GM18517 (cell line): Measurements from ENCODE around the gene COL6A2.
"Not testable (repeated sequence)": the region's sequence is repeated elsewhere in the genome, so short reads cannot be mapped to it uniquely, and the experiment has no call there.

Experiments used
- ATAC-seq: cut with Tn5 transposase; IDR thresholded peaks from one replicate; pipeline ENCODE4 v1.9.1; 2021; ENCODE audit warnings: mild to moderate bottlenecking, moderate library complexity; ENCODE audit not compliant: unreplicated experiment

Gene COL6A2

DNA sequence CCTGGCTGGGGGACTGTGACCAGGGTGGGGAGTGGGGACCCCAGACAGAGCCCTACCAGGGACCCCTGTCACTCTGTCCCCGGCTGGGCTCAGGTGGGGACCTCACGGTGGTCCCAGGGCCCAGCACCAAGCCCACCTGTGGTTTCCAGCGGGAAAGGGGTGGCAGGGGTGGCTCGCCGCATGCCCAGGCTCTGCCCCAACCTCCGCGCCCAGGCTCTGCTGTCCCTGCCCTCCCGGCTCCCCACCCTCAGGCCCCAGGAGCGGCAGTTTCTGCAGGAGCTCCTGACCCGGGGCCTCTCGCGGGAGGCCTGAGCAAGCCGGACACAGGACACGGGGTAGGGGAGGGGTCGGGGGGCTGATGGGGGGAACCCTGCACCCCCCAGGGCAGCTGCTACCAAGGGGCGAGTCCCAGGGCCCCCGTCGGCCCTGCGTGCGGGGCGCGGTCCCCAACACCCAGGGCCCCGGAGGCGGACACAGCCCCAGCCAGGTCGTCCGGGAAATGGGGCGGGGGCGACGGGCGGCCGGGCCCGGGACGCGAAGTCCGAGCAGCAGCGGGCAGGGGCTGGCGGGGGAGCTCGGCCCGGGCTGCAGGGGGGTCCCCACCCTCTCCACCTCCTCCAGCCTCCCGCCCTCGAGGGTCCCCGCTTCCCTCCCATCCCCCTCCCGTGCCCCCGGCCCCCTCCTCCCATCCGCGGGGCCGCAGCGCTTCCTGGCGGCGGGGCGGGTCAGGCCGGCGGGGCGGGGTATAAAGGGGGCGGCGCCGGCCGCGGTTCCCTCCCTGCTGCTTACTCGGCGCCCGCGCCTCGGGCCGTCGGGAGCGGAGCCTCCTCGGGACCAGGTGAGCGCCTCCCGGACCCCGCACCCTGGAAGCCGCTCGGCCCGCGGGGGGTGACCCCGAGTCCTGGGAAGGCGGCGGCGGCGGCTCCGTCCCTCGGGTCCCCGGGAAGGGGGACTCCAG is at the start of gene COL6A2:
COL6A2 (plus strand) TSS at position 777 of the 958 bp plus-strand sequence.
- no peak for ATAC-seq

DNA sequence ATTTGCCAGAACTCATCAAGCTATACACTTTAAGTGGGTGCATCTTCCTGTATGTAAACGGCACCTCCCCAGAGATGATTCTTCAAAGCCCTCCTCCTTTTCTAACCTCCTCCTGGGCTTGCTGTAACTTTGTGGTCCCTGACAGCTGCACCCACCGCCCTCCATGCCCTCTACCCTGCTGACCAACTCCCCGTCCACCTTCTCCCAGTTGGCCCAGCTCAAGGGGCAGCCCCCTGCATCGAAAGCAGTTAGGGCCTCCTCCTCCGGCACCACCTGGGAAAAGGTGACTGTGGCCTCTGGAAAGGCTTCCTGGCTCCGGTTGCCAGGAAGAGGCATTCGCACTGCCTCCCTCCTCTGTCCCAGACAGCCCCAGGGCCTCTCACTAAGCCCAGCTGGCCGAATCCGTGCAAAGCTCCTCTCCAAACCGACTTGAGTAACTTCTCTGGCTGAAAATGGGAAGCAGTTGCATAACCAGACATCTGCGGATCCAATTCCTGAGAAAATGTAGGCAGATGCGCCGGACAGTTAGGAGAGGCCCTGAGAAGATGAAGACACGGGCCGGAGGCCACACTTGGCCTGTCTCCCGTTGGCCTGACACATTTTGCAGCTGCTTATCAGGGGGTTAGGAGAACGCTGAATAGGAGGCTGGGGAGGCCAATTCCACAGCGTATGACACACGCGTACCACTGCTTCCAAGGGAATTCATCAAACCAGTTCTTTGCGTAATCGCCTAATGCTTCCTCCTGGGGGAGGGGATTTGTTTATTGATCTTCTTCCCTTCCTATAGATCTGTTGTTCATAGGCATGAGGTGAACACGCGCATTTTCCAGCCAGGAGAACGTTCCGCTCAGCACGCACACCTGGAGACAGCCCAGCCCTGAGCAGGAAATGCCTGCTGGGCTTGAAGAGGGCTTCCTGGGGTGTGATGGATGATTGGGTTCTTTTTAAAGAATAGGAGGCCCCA is 48.7 kb upstream of the COL6A2 start:
- no peak for ATAC-seq

DNA sequence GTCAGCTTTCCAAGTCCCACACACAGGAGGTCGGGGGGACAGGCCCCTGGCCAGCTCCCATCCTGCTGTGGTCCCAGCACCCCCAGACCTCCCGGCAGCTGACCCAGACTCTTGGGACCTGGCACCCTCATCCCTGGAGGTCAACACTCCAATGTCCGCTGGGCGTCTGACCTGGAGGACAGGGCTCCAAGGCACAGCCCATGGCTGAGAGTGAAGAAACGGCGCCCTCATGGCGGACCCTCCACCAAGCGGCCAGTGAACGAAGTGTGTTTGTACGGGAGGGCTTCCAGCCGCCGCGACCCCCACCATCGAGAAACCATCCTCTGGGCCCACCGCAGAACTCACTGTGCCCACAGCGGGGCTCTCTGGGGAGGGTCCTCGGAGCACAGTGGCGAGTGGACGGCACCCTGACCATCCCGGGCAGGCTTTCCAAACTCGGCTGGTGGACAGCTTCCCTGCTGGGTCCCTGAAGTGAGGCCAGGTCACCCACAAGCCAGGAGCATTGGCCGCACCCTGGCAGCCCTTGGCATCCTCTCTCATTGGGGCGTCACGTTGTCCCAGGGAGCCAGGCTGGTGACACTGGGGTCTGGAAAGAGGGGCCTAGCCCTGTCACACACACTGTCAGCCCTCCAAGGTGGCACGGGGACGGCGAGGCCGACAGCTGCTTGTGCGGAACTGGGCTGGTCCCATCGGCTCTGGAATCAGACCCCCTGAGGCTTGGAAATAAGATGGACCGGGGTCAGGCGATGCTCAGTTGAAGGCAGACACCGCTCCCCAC is 47.8 kb upstream of the COL6A2 start:
- no peak for ATAC-seq

DNA sequence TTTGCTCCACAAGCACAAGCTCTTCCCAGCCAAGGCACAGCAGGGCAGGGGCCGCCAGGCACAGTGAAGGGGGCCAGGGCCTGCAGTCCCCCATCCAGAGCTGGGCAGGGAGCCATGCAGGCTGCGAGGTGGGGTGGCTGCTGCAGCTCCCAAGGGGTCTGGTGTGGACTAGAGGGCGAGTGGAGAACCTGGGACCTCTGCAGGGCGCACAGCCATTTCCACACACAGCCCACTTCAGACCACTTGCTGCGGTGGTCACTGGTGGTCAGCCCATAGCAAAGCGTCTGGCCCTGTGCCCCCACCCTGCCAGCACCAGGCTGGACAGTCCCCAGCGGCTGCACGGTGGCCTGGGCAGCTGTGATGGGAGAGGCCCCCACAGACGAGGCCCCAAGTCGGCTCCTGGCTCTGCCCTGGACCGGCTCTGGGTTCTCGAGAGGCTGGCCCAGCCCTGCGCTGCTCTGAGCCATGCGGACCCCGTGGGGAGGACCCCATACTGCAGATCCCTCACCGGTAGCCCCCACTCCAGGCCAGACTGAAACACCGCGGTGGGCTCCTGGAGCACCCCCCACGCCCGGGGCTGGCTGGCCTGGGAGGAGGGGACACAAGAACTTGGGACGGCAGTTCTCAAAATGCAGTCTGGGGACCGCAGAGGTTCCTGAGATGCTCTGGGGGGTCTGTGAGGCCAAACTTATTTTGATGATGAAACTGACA is 47.1 kb upstream of the COL6A2 start:
- no peak for ATAC-seq

DNA sequence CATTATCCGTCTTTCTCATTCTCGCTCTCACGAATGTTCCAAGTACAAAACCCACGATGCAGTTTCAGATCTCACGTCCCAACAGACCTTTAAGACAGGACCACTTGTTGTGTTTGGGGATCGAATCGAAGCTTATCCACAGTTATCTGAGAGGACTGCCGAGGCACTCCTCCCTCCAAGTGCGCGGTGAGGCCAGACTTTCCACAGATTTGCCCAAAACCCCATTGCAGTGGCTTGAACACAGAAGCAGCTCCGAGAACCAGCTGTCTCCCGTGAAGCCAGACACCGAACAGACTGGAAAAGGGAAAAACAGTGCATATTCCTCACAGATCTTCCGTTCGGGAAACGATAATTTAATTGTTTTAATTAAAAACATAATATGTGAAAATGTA is 46.5 kb upstream of the COL6A2 start:
- no peak for ATAC-seq

DNA sequence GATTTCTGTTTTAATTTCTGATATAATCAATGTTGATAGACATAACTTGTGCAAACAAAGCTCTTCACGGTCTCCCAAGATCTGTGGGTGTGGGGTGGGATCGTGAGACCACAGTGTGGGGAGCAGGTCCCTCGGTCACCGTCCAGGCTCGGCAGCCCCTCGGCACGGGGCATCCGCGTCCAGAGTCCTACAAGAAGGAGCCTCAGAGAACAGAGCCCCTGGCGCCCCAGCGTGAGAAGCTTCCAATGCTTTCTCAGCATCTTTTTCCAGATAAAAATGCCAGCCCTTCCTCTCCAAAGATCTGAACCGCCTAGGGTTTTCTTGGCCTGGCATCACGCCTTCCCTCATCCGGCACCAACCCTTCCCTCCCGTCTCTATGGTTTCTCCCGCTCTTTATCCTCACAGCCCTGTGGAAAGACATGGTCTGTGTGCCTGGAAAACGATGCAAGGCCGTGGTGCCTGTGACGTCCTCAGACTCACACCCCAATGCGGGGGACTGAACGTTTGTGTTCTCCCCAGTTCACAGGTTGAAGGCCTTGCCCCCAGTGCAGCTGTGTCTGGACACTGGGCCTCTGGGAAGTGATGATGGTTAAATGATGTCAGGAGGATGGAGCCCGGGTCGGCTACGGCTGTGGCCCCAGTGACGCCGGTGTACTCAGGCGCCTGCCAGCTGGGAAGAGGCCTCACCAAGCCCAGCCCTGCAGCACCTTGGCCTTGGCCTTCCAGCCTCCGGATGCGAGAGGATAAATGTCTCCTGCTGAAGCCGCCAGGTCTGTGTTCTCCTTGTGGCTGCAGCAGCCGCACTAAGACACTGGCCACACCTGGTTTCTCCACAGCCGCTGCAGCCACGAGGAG is 45.9 kb upstream of the COL6A2 start:
- ATAC-seq: no peak

DNA sequence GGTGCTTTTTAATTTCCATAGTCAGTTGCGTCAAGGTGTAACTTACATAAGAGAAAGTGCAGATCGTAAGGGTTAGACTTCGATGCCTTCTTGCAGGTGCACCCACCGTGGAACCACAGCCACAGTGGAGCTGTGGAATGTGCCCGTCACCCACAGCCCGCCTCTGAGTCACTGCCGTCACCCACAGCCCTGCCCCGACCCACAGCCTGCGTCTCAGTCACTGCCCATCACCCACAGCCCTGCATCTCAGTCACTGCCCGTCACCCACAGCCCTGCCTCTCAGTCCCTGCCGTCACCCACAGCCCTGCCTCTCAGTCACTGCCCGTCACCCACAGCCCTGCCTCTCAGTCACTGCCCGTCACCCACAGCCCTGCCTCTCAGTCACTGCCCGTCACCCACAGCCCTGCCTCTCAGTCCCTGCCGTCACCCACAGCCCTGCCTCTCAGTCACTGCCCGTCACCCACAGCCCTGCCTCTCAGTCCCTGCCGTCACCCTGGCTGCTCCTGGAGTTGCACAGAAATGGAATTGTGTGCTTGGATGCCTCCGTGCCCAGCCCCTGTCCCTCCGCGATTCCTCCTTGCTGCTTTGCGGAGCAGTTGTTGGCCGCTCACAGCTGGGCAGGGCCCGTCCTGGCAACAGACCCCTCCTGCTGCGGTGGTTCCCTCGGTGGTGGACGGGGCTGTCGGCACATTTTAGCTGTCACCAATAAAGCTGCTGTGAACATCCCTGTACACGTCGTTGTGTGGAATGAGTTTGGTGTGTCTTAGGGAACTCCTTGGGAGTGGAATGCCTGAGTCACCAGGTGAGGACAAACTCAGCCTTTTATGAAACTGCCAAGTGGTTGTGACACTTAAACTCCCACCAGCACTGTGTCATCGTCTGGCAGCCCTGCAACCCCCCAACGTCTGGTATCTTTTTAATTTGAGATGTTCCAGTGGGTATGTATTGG is 44.9 kb upstream of the COL6A2 start:
- ATAC-seq: no peak

DNA sequence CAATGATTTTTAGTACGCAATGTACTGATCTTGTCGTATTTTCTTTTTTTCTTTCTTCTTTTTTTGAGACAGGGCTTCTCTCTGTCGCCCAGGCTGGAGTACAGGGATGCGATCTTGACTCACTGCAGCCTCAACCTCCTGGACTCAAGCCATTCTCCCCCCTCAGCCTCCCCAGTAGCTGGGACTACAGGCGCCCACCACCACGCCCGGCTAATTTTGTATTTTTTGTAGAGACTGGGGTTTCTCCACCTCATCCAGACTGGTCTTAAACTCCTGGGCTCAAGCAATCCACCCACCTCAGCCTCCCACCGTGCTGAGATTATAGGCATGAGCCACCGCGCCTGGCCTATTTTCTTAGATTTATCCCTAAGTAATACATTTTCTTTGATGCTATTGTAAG is 43.9 kb upstream of the COL6A2 start:
- ATAC-seq: no peak

DNA sequence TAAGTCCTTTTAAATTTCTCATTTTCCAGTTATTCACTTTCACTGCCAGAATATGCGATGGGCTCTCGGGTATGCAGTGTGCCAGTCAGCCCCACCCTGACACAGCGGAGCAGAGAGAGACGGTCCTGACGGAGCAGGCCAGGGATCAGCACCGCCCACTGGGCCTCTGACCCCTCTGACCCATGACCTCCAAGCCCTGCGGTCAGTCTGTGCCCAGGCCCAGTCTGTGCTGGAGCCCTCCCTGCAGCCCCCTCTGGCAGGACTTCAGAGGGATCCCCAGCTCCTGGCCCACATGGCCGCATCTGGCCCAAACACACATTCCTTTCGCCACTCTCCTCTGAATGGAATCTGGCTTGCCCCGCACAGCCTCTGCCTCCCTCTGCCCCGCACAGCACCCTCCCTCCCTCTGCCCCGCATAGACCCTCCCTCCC is 43.4 kb upstream of the COL6A2 start:
- no peak for ATAC-seq

DNA sequence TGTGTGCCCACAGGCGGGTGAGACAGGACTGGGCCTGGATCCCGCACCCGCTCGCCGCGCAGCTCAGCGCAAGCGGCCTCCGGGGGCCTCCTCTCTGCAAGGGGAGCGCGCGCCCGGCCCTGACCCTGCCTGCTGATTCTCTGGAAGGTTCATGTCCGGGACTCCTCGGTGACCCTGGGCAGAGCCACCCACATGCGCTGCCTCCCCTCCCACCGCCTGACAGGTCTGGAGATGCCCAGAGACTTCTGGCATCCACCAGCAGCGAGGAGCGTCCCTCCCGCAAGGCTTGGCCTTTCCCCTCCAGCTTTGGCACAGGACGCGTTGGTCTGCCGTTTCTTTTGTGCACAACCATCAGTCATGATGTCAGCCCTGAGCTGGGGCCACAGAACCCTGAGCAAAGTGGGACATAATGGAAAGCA is 42.0 kb upstream of the COL6A2 start:
- no peak for ATAC-seq

DNA sequence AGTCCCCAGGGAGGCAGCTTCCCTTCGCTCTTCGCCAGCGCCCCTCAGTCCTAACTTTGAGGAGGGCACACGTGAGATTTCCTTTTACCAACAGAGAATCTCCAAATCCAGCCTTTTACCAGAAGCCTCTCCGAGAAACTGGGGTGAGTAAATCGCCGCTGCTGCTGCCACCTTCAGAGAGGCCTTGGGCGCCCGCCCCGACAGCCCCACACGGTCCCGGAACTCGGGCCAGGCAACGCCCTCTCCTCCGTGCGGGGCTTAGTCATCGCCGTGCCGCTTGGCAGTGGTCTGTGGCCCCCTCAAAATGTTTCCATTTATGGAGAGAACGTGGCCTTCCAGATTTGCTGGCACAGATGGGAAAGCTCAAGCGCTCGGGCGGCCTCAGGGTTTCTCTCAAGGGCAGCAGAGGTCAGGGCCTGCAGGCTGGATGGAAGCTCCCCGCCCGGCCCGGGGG is 41.4 kb upstream of the COL6A2 start:
- ATAC-seq: no peak

DNA sequence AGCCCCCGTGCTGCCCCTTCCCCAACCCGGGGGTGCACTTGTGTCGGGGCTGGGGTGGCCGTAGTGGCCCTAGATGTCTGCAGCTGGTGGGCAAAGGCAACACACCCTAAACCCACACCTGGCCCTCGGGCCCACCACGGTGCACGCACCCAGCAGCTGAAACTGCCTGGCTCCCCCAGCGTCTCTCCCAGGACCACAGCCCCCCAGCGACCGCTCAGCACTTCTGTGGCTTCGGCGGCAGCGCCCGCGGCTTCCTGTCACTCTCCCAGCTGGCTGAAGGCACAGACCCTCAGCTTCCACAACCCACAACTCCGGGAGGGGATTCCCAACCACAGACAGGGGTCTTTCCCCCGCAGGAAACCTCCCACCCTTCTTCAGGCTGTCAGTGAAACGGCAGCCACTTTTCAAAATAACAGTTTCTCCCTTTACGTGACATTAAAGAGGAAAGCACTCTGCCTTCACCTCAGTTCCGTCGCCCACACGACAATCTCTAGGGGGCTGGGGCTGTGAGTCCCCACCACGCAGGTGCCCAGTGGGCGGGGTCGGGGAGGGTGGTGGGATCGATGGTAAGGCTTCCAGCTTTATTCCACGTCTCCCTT is 40.7 kb upstream of the COL6A2 start:
- no peak for ATAC-seq

DNA sequence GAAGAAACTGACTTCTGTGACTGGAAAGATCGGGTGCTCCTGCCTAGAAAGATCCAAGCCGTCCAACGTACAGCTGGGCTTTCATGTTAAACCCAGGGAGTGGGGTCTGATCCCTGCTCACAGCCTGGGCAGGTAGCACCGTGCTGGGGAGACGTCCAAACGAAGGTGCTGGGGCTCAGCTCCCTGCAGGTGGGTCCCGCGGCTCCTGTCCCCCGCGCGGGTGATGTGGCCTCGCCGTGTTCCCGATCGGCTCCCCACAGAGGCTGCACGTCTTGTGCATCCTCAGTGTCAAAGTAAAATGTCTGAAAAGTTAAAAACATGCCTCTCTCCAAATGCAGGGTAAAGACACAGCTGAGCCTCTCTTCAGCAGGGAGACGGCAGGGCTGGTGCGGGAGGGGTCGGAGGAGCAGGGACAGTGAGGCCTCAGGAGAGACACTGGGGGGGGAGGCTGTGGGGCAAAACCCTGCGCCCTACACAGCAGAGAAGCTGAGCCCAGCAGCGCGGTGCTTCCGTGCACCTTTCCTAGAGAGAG is 40.1 kb upstream of the COL6A2 start:
- no peak for ATAC-seq

DNA sequence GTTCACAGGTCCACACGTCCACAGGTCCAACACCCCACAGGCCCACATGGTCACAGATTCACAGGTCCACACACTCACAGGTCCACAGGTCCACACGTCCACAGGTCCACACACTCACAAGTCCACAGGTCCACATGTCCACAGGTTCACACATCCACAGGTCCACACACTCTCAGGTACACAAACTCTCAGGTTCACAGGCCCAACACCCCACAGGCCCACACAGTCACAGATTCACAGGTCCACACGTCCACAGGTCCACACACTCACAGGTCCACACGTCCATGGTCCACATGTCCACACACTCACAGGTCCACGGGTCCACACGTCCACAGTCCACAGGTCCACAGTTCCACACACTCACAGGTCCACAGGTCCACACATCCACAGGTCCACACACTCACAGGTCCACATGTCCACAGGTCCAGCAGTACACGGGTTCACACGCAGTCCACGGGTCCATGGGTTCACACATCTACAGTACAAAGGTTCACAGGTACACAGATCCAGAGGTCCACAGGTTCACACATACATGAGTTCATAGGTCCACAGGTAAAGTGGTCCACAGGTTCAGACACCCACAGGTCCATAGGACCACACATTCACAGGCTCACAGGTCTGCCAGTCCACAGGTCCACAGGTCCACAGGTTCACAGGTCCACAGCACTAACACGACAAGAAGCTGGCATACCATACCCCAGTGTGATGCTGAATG is 39.3 kb upstream of the COL6A2 start:
- ATAC-seq: no peak

DNA sequence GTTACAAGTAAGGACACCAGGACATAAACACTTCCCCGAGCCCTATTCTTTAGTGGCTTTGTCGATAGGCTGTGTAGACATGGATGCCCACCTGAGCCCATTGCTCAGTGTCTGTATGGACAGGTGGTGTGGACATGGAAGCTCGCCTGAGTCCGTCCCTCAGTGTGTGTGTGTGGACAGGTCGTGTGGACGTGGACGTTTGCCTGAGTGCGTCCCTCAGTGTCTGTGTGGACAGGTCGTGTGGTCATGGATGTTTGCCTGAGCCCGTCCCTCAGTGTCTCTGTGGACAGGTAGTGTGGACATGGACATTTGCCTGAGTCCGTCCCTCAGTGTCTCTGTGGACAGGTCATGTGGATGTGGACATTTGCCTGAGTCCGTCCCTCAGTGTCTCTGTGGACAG is 38.7 kb upstream of the COL6A2 start:
- ATAC-seq: no peak

DNA sequence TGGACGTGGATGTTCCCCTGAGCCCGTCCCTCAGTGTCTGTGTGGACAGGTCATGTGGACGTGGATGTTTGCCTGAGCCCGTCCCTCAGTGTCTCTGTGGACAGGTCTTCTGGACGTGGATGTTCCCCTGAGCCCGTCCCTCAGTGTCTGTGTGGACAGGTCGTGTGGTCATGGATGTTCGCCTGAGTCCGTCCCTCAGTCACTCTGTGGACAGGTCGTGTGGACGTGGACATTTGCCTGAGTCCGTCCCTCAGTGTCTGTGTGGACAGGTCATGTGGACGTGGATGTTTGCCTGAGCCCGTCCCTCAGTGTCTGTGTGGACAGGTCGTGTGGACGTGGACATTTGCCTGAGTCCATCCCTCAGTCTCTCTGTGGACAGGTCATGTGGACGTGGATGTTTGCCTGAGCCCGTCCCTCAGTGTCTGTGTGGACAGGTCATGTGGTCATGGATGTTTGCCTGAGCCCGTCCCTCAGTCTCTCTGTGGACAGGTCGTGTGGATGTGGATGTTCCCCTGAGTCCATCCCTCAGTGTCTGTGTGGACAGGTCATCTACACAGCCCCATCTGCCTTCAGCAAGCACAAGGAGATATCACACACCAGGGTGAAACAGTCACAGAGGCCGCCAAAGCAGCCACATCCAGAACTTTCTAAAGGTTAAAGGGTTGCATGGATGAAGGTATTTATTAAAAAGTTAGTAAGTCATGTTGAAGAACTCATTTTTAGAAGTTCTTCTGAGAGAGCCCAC is 38.0 kb upstream of the COL6A2 start:
- not testable (repeated sequence) for ATAC-seq
